H9 (cell line): Measurements from ENCODE around the gene TAP2. TPM values are rescaled to one million over a fixed set of nuclear protein-coding genes. Genes with fewer than 3 reads are reported as not detected.

ENCODE experiments used
- DNase-seq: peaks from one replicate; pipeline ENCODE4 v3.0.0-alpha.2; 2017
- H2AFZ ChIP-seq: one replicate; pipeline ENCODE4 v1.6.1; 2013; ENCODE audit warnings: mild to moderate bottlenecking, low read length, control low read depth, moderate library complexity
- H2AK5ac ChIP-seq: 2 replicates; pipeline ENCODE4 v1.6.1; 2013; ENCODE audit warnings: low read length, control low read depth, mixed read lengths; ENCODE audit not compliant: insufficient read length
- H2BK120ac ChIP-seq: one replicate; pipeline ENCODE4 v1.6.1; 2013; ENCODE audit warnings: low read depth, mild to moderate bottlenecking, low read length, control low read depth, inconsistent platforms; ENCODE audit not compliant: poor library complexity, severe bottlenecking
- H2BK12ac ChIP-seq: 2 replicates; pipeline ENCODE4 v1.6.1; 2013; ENCODE audit warnings: low read length, control low read depth, mixed read lengths, low read depth; ENCODE audit not compliant: insufficient read length
- H2BK15ac ChIP-seq: 2 replicates; pipeline ENCODE4 v1.6.1; 2013; ENCODE audit warnings: low read depth, low read length, control low read depth
- H2BK20ac ChIP-seq: one replicate; pipeline ENCODE4 v1.6.1; 2013; ENCODE audit warnings: low read depth, mild to moderate bottlenecking, low read length, control low read depth, inconsistent platforms; ENCODE audit not compliant: poor library complexity, severe bottlenecking
- H2BK5ac ChIP-seq: 2 replicates; pipeline ENCODE4 v1.6.1; 2013; ENCODE audit warnings: low read length, control low read depth, mixed read lengths; ENCODE audit not compliant: insufficient read length
- H3K14ac ChIP-seq: 2 replicates; pipeline ENCODE4 v1.6.1; 2013; ENCODE audit warnings: low read length, control low read depth; ENCODE audit not compliant: insufficient read depth
- H3K18ac ChIP-seq: 2 replicates; pipeline ENCODE4 v1.6.1; 2013; ENCODE audit warnings: low read depth, mild to moderate bottlenecking, mixed read lengths, low read length, control low read depth; ENCODE audit not compliant: insufficient read length
- H3K23ac ChIP-seq: 2 replicates; pipeline ENCODE4 v1.6.1; 2013; ENCODE audit warnings: low read length, control low read depth, mixed read lengths, low read depth; ENCODE audit not compliant: insufficient read length
- H3K23me2 ChIP-seq: 2 replicates; pipeline ENCODE4 v1.6.1; 2013; ENCODE audit warnings: low read depth, mild to moderate bottlenecking, mixed read lengths, low read length, control low read depth; ENCODE audit not compliant: insufficient read length, poor library complexity, severe bottlenecking
- H3K27ac ChIP-seq: 2 replicates; pipeline ENCODE4 v1.5.1; 2013; ENCODE audit warnings: low read length, control low read depth, mixed read lengths, low read depth; ENCODE audit not compliant: insufficient read length
- H3K27me3 ChIP-seq: 2 replicates; pipeline ENCODE4 v1.6.1; 2013; ENCODE audit warnings: low read length, control low read depth, inconsistent platforms; ENCODE audit not compliant: insufficient read depth
- H3K4ac ChIP-seq: 2 replicates; pipeline ENCODE4 v1.6.1; 2013; ENCODE audit warnings: low read depth, mild to moderate bottlenecking, control low read depth, inconsistent platforms, low read length, moderate library complexity
- H3K4me1 ChIP-seq: 2 replicates; pipeline ENCODE4 v1.6.1; 2013; ENCODE audit warnings: low read length, control low read depth, inconsistent platforms; ENCODE audit not compliant: insufficient read depth
- H3K4me2 ChIP-seq: 2 replicates; pipeline ENCODE4 v1.6.1; 2013; ENCODE audit warnings: low read length, control low read depth, mixed read lengths; ENCODE audit not compliant: insufficient read length, insufficient read depth
- H3K56ac ChIP-seq: 2 replicates; pipeline ENCODE4 v1.6.1; 2013; ENCODE audit warnings: low read depth, mild to moderate bottlenecking, mixed read lengths, low read length, control low read depth; ENCODE audit not compliant: insufficient read length
- H3K79me1 ChIP-seq: 2 replicates; pipeline ENCODE4 v1.6.1; 2013; ENCODE audit warnings: low read depth, mild to moderate bottlenecking, moderate library complexity, low read length, control low read depth, inconsistent platforms; ENCODE audit not compliant: insufficient read depth, poor library complexity, severe bottlenecking
- H3K79me2 ChIP-seq: 2 replicates; pipeline ENCODE4 v1.6.1; 2013; ENCODE audit warnings: low read length, control low read depth, inconsistent platforms; ENCODE audit not compliant: insufficient read depth
- H3K9ac ChIP-seq: 2 replicates; pipeline ENCODE4 v1.6.1; 2013; ENCODE audit warnings: low read length, control low read depth, mixed read lengths; ENCODE audit not compliant: insufficient read length; ENCODE audit errors: extremely low read depth
- H3K9me3 ChIP-seq: one replicate; pipeline ENCODE4 v1.6.1; 2013; ENCODE audit warnings: low read depth, low read length, inconsistent platforms; ENCODE audit not compliant: control insufficient read depth
- H3T11ph ChIP-seq: one replicate; pipeline ENCODE4 v1.6.1; 2013; ENCODE audit warnings: mild to moderate bottlenecking, low read length, control low read depth, inconsistent platforms
- H4K20me1 ChIP-seq: one replicate; pipeline ENCODE4 v1.6.1; 2013; ENCODE audit not compliant: control insufficient read depth, insufficient read length, insufficient read depth
- H4K5ac ChIP-seq: 2 replicates; pipeline ENCODE4 v1.6.1; 2013; ENCODE audit warnings: low read depth, mild to moderate bottlenecking, mixed read lengths, low read length, control low read depth; ENCODE audit not compliant: insufficient read length
- H4K8ac ChIP-seq: replicated peaks from 2 replicates; pipeline ENCODE4 v1.6.1; 2013; ENCODE audit warnings: low read length, control low read depth, mixed read lengths, low read depth; ENCODE audit not compliant: insufficient read length
- H4K91ac ChIP-seq: 2 replicates; pipeline ENCODE4 v1.6.1; 2013; ENCODE audit warnings: low read depth, mild to moderate bottlenecking, moderate library complexity, mixed read lengths, low read length, control low read depth; ENCODE audit not compliant: insufficient read length
- H3K27ac Mint-ChIP-seq, 3 experiments: 2 replicates in 2 of 3; 3 replicates in 1 of 3; pipeline ENCODE4 v1.8.0; 2020 to 2021; ENCODE audit warnings: mixed read lengths in 3 of 3, mild to moderate bottlenecking in 1 of 3, moderate library complexity in 1 of 3
- H3K27me3 Mint-ChIP-seq: 2 replicates; pipeline ENCODE4 v1.8.0; 2021; ENCODE audit warnings: low read depth, mild to moderate bottlenecking, moderate library complexity, mixed read lengths
- H3K36me3 Mint-ChIP-seq, 3 experiments: 2 replicates in 2 of 3; 3 replicates in 1 of 3; pipeline ENCODE4 v1.8.0; 2020 to 2021; ENCODE audit warnings: low read depth in 3 of 3, mixed read lengths in 3 of 3; ENCODE audit not compliant: insufficient read depth in 1 of 3
- H3K4me1 Mint-ChIP-seq, 2 experiments: 2 replicates each; pipeline ENCODE4 v1.8.0; 2020; ENCODE audit warnings: mixed read lengths in 2 of 2
- H3K4me3 Mint-ChIP-seq, 2 experiments: 2 replicates in 1 of 2; 3 replicates in 1 of 2; pipeline ENCODE4 v1.8.0; 2020 to 2021; ENCODE audit warnings: mild to moderate bottlenecking in 2 of 2, mixed read lengths in 2 of 2, moderate library complexity in 1 of 2
- H3K9me3 Mint-ChIP-seq, 2 experiments: 2 replicates in 1 of 2; 3 replicates in 1 of 2; pipeline ENCODE4 v1.8.0; 2020; ENCODE audit warnings: mild to moderate bottlenecking in 2 of 2, mixed read lengths in 2 of 2, moderate library complexity in 1 of 2
- CTCF ChIP-seq: fragments of 200-600 bp; sonication (generic); conservative IDR thresholded peaks from 3 replicates; pipeline ENCODE4 v1.8.0; 2021; ENCODE audit warnings: antibody characterized with exemption, mild to moderate bottlenecking
- WGBS: extraction: QIAGEN DNeasy Blood & Tissue Kit; methylation state at CpG from one replicate; pipeline ENCODE4 v1.1.7; 2013; ENCODE audit warnings: missing lambda C conversion rate, low lambda C conversion rate, mixed read lengths; ENCODE audit not compliant: insufficient read length; ENCODE audit errors: extremely low coverage; 5-methylcytosine and 5-hydroxymethylcytosine counted together
- total RNA-seq: library from RNA; stranded (reverse); gene quantifications from 2 replicates; pipeline ENCODE4 v1.2.1, GENCODE V29; 2021

TAP2 gene
- total RNA-seq, 1 experiment from 2014 or later: 16.3 TPM

GRCh38 chr6:32886681-32887383 is 48.3 kb upstream of the TAP2 start:
- H3K18ac ChIP-seq: no peak overlapping the region
- no peaks in the 10 kb centered on the region for H3K9me3 ChIP-seq
- no peak overlapping the region for H2BK5ac ChIP-seq
- no CpG with 5 or more reads among the region's 3 CpGs for WGBS
- no peak overlapping the region for H3K56ac ChIP-seq
- H3K27ac ChIP-seq: no peak overlapping the region
- H3K79me2 ChIP-seq: no peaks in the 10 kb centered on the region
- H2AK5ac ChIP-seq: no peak overlapping the region
- no peak overlapping the region for H3K4me2 ChIP-seq
- no peak for DNase-seq
- H4K5ac ChIP-seq: no peak overlapping the region
- no peak overlapping the region for H3K14ac ChIP-seq
- peaks cover 0 to 2% of the 10 kb centered on the region in 2 experiments; a peak in 1 of 4 replicates for H3K4me1 Mint-ChIP-seq
- no peak overlapping the region for H4K91ac ChIP-seq
- no peaks in the 10 kb centered on the region for H3K27me3 ChIP-seq
- H3K4ac ChIP-seq: no peak overlapping the region
- H2BK15ac ChIP-seq: no peak overlapping the region
- no peaks in the 10 kb centered on the region for H3K79me1 ChIP-seq
- H3K9me3 Mint-ChIP-seq: no peaks in the 10 kb centered on the region
- no peaks in the 10 kb centered on the region for H3K36me3 Mint-ChIP-seq
- no peak overlapping the region for H3T11ph ChIP-seq
- H4K20me1 ChIP-seq: no peaks in the 10 kb centered on the region
- no peak overlapping the region for H2AFZ ChIP-seq
- peaks cover 10% of the 10 kb centered on the region; the same call in 1 of the 2 replicates for H3K27me3 Mint-ChIP-seq
- no peak overlapping the region for H4K8ac ChIP-seq
- H2BK120ac ChIP-seq: no peak overlapping the region
- no peak for TF ChIP-seq CTCF
- H3K23me2 ChIP-seq: no peaks in the 10 kb centered on the region
- H3K23ac ChIP-seq: no peak overlapping the region
- H3K4me3 Mint-ChIP-seq: no peak overlapping the region; a peak in 1 of 5 replicates
- H3K4me1 ChIP-seq: no peaks in the 10 kb centered on the region
- no peak overlapping the region for H2BK20ac ChIP-seq
- H3K9ac ChIP-seq: no peak overlapping the region
- no peak overlapping the region for H3K27ac Mint-ChIP-seq
- no peak overlapping the region for H2BK12ac ChIP-seq
